Astrocyte (in vitro differentiated cells and primary cell): ENCODE measurements around the gene ARG2. TPM values are rescaled to one million over a fixed set of nuclear protein-coding genes. Genes with fewer than 3 reads are reported as not detected.

Experiments
- DNase-seq: peaks from one replicate; pipeline ENCODE4 v3.0.0-alpha.2; 2010; ENCODE audit warnings: low read depth
- FAIRE-seq: peaks from 2 replicates; lab custom pipeline; 2011; peaks lifted over from hg19 to GRCh38; lab: Jason Lieb, UNC
- H2AFZ ChIP-seq: 2 replicates; pipeline ENCODE4 v1.6.0; 2012; ENCODE audit warnings: low read depth, low read length, inconsistent platforms
- H3K27ac ChIP-seq: 2 replicates; pipeline ENCODE4 v1.5.1; 2011; ENCODE audit warnings: low read depth, low read length, inconsistent platforms
- H3K27me3 ChIP-seq: 2 replicates; pipeline ENCODE4 v1.6.0; 2011; ENCODE audit warnings: low read length, inconsistent platforms; ENCODE audit not compliant: insufficient read depth
- H3K36me3 ChIP-seq: 2 replicates; pipeline ENCODE4 v1.5.1; 2011; ENCODE audit warnings: low read length, inconsistent platforms; ENCODE audit not compliant: insufficient read depth
- H3K4me1 ChIP-seq: 2 replicates; pipeline ENCODE4 v1.5.1; 2011; ENCODE audit warnings: low read length, inconsistent platforms; ENCODE audit not compliant: insufficient read depth
- H3K4me2 ChIP-seq: 2 replicates; pipeline ENCODE4 v1.6.0; 2012; ENCODE audit warnings: low read length, inconsistent platforms
- H3K4me3 ChIP-seq: 2 replicates; pipeline ENCODE4 v1.5.1; 2011; ENCODE audit warnings: low read depth, mild to moderate bottlenecking, low read length, inconsistent platforms; ENCODE audit not compliant: insufficient read depth
- H3K79me2 ChIP-seq: 2 replicates; pipeline ENCODE4 v1.6.0; 2012; ENCODE audit warnings: mild to moderate bottlenecking, low read length, inconsistent platforms; ENCODE audit not compliant: insufficient read depth
- H3K9ac ChIP-seq: 2 replicates; pipeline ENCODE4 v1.6.0; 2012; ENCODE audit warnings: mild to moderate bottlenecking, low read length, inconsistent platforms
- H3K9me3 ChIP-seq: 2 replicates; pipeline ENCODE4 v1.5.1; 2012; ENCODE audit warnings: low read depth, mild to moderate bottlenecking, low read length, inconsistent platforms; ENCODE audit not compliant: insufficient read depth
- H4K20me1 ChIP-seq: 2 replicates; pipeline ENCODE4 v1.6.0; 2012; ENCODE audit warnings: low read length, inconsistent platforms; ENCODE audit not compliant: insufficient read depth
- H3K27ac Mint-ChIP-seq: one replicate; pipeline ENCODE4 v1.8.0; 2021; ENCODE audit warnings: mild to moderate bottlenecking, mixed read lengths; ENCODE audit not compliant: unreplicated experiment
- H3K27me3 Mint-ChIP-seq: one replicate; pipeline ENCODE4 v1.8.0; 2021; ENCODE audit warnings: low read depth, mixed read lengths; ENCODE audit not compliant: unreplicated experiment
- H3K36me3 Mint-ChIP-seq: one replicate; pipeline ENCODE4 v1.8.0; 2021; ENCODE audit warnings: low read depth, mixed read lengths; ENCODE audit not compliant: unreplicated experiment
- H3K4me1 Mint-ChIP-seq: one replicate; pipeline ENCODE4 v1.8.0; 2021; ENCODE audit warnings: low read depth, mixed read lengths; ENCODE audit not compliant: unreplicated experiment
- H3K4me3 Mint-ChIP-seq: one replicate; pipeline ENCODE4 v1.8.0; 2021; ENCODE audit warnings: mild to moderate bottlenecking, moderate library complexity, mixed read lengths; ENCODE audit not compliant: unreplicated experiment
- H3K9me3 Mint-ChIP-seq: one replicate; pipeline ENCODE4 v1.8.0; 2021; ENCODE audit warnings: mild to moderate bottlenecking, mixed read lengths; ENCODE audit not compliant: unreplicated experiment
- EZH2 ChIP-seq: IDR thresholded peaks from 2 replicates; pipeline ENCODE4 v1.6.1; 2012; ENCODE audit warnings: mild to moderate bottlenecking, low read length, inconsistent platforms; ENCODE audit not compliant: insufficient read depth
- total RNA-seq: library from RNA; stranded (reverse); gene quantifications from 2 replicates; pipeline ENCODE4 v1.2.1, GENCODE V29; 2021
- TF ChIP-seq, protein P1 (sequence below): IDR thresholded peaks from 2 replicates; pipeline ENCODE4 v1.5.1; 2011; ENCODE audit warnings: low read depth, mild to moderate bottlenecking, inconsistent platforms, low read length, moderate library complexity; ENCODE audit not compliant: insufficient read depth

Gene ARG2
- total RNA-seq, 1 donor from 2014 or later: 11.6 TPM

DNA sequence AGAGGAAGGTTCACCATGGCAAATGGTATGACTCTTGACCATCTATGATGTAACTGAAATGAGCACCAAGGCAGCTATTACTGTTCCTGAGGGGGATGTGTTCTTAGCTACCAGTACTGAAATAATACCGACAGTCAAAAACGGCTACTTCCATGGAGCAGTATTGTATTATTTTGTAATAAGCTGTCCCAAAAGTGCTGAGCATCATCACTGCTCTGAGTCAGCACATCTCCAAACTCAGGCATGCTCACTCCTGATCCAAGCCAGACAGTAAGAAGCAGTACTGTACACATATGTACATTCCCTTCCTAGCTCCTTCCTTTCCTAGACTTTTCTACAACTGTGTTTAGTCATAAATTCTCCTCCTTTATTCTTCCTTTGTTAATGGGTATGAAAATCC lies 46.1 kb downstream of the ARG2 start:
- Mint-ChIP-seq H3K36me3 (peaks cover 7% of the 10 kb centered on the region), H3K4me1 (peaks cover 14% of the 10 kb centered on the region), H3K4me3 (no peak overlapping the region), H3K9me3 (no peaks in the 10 kb centered on the region), H3K27ac (peak overlapping the region; percentile 71), H3K27me3 (no peaks in the 10 kb centered on the region)
- Histone ChIP-seq H3K79me2 (peaks cover 91% of the 10 kb centered on the region), H2AFZ (no peak overlapping the region), H3K36me3 (no peaks in the 10 kb centered on the region), H3K27me3 (no peaks in the 10 kb centered on the region), H3K9ac (no peak overlapping the region), H3K4me1 (no peaks in the 10 kb centered on the region), H4K20me1 (peaks cover 81% of the 10 kb centered on the region), H3K4me3 (no peak overlapping the region), H3K4me2 (no peak overlapping the region), H3K9me3 (no peaks in the 10 kb centered on the region), H3K27ac (no peak overlapping the region)
- DNase-seq (peak; percentile 31), FAIRE-seq (no peak)
- TF ChIP-seq, protein P1, sequence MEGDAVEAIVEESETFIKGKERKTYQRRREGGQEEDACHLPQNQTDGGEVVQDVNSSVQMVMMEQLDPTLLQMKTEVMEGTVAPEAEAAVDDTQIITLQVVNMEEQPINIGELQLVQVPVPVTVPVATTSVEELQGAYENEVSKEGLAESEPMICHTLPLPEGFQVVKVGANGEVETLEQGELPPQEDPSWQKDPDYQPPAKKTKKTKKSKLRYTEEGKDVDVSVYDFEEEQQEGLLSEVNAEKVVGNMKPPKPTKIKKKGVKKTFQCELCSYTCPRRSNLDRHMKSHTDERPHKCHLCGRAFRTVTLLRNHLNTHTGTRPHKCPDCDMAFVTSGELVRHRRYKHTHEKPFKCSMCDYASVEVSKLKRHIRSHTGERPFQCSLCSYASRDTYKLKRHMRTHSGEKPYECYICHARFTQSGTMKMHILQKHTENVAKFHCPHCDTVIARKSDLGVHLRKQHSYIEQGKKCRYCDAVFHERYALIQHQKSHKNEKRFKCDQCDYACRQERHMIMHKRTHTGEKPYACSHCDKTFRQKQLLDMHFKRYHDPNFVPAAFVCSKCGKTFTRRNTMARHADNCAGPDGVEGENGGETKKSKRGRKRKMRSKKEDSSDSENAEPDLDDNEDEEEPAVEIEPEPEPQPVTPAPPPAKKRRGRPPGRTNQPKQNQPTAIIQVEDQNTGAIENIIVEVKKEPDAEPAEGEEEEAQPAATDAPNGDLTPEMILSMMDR: no peak
- TF ChIP-seq EZH2: no peak

DNA sequence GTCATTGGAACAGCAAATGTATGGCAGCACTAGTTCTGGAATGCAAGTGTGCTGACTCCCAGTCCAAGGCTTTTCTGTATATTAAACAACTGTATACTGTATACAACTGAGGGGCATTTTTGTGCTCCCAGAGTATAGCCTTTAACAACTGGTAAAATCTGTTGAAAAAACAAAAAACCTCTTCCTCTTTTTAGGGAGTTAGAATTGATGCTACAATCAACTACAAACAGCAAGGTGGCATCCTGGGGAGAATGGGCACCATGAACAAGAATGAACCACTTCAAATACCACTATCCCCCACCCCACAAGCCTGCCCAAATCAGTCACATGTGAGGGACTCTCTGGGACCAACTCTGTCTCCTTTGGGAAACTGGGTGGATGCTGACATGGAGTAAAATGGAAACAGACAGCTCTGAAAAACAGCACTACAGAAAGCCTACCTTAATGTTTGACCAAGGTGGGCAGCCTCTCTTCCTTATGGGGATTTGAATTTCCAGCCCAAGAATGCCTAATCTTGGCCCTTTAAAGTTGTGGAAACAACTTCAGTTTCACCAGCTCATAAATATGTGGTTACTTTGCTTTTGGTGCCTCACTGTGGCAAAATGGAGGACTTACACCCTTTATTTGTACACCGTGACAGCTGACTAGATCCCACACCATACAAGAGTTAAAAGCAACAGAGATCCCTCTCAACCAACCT lies 47.2 kb downstream of the ARG2 start:
- H3K79me2 ChIP-seq: peaks cover 96% of the 10 kb centered on the region
- TF ChIP-seq, protein P1: peak; percentile 79
- TF ChIP-seq EZH2: no peak
- no peaks in the 10 kb centered on the region for H3K9me3 ChIP-seq
- DNase-seq: peak; percentile 39
- H3K36me3 Mint-ChIP-seq: peaks cover 7% of the 10 kb centered on the region
- H3K4me1 Mint-ChIP-seq: peaks cover 14% of the 10 kb centered on the region
- no peak overlapping the region for H3K4me3 ChIP-seq
- H3K4me1 ChIP-seq: no peaks in the 10 kb centered on the region
- no peaks in the 10 kb centered on the region for H3K9me3 Mint-ChIP-seq
- H2AFZ ChIP-seq: no peak overlapping the region
- H3K9ac ChIP-seq: peak overlapping the region; percentile 31
- H3K27me3 Mint-ChIP-seq: no peaks in the 10 kb centered on the region
- no peak overlapping the region for H3K4me2 ChIP-seq
- peaks cover 83% of the 10 kb centered on the region for H4K20me1 ChIP-seq
- H3K27ac ChIP-seq: no peak overlapping the region
- H3K4me3 Mint-ChIP-seq: no peak overlapping the region
- no peaks in the 10 kb centered on the region for H3K36me3 ChIP-seq
- peak; percentile 17 for FAIRE-seq
- no peaks in the 10 kb centered on the region for H3K27me3 ChIP-seq
- H3K27ac Mint-ChIP-seq: peak overlapping the region; percentile 73

DNA sequence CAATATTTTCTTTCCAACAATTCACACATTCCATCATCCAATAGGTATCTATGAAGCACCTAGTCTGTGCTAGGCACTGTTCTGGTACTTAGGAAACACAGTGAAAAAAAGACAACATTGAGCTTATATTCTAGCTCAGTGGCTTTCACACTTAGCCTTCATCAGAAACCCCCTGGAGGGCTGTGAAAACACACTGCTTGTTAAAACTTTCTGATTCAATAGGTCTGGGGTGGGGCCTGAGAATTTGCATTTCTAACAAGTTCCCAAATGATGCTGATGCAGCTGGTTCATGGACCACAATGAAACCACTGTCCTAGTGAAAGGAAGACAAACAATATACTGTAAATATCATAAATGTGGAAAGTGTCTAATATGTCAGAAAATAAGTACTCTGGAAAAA lies 48.8 kb downstream of the ARG2 start:
- Histone ChIP-seq H3K27ac (no peak overlapping the region), H2AFZ (no peak overlapping the region), H3K36me3 (no peaks in the 10 kb centered on the region), H3K9ac (no peak overlapping the region), H3K79me2 (peaks cover 98% of the 10 kb centered on the region), H3K27me3 (no peaks in the 10 kb centered on the region), H3K9me3 (no peaks in the 10 kb centered on the region), H3K4me1 (peaks cover 8% of the 10 kb centered on the region), H3K4me2 (no peak overlapping the region), H3K4me3 (no peak overlapping the region), H4K20me1 (peaks cover 89% of the 10 kb centered on the region)
- Mint-ChIP-seq H3K27ac (no peak overlapping the region), H3K36me3 (no peaks in the 10 kb centered on the region), H3K4me3 (no peak overlapping the region), H3K4me1 (peaks cover 22% of the 10 kb centered on the region), H3K9me3 (no peaks in the 10 kb centered on the region), H3K27me3 (no peaks in the 10 kb centered on the region)
- TF ChIP-seq, protein P1: no peak
- TF ChIP-seq EZH2: no peak
- DNase-seq (no peak), FAIRE-seq (no peak)
